H1 (cell line): Measurements from ENCODE around the gene NCAM1. TPM values are rescaled to one million over a fixed set of nuclear protein-coding genes. Genes with fewer than 3 reads are reported as not detected.

Experiments
- CTCF ChIA-PET: fragments of 300-600 bp; sonication (Branson Sonifier 250); formaldehyde crosslinking; loops from one replicate; lab custom pipeline; 2021; ENCODE audit not compliant: partially characterized antibody; lab: Charles Lee
- POLR2A ChIA-PET: fragments of 300-600 bp; sonication (Branson Sonifier 250); formaldehyde crosslinking; loops from one replicate; lab custom pipeline; 2021; ENCODE audit warnings: inconsistent platforms; ENCODE audit not compliant: partially characterized antibody; lab: Charles Lee
- DNase-seq, 2 experiments: peaks; one replicate each; pipeline versions ENCODE4 v3.0.0 to v3.0.0-alpha.2; 2010 to 2022; ENCODE audit warnings: low spot score in 2 of 2, low read depth in 1 of 2, mixed read lengths in 1 of 2
- FAIRE-seq: peaks from 2 replicates; lab custom pipeline; 2011; peaks lifted over from hg19 to GRCh38; lab: Jason Lieb, UNC
- H2AFZ ChIP-seq: 2 replicates; pipeline ENCODE4 v1.8.1; 2012; ENCODE audit warnings: low read length, inconsistent platforms
- H2AK5ac ChIP-seq: 2 replicates; pipeline ENCODE4 v1.6.1; 2013; ENCODE audit warnings: low read depth, low read length
- H2BK120ac ChIP-seq: replicated peaks from 2 replicates; pipeline ENCODE3; 2013; ENCODE audit warnings: low read depth, low read length, inconsistent platforms
- H2BK12ac ChIP-seq: 2 replicates; pipeline ENCODE4 v1.6.1; 2013; ENCODE audit warnings: low read depth, low read length
- H2BK15ac ChIP-seq: 2 replicates; pipeline ENCODE4 v1.6.1; 2013; ENCODE audit warnings: low read length
- H2BK20ac ChIP-seq: 2 replicates; pipeline ENCODE4 v1.6.1; 2013; ENCODE audit warnings: low read length
- H2BK5ac ChIP-seq: 2 replicates; pipeline ENCODE4 v1.6.1; 2013; ENCODE audit warnings: low read depth, low read length
- H3K14ac ChIP-seq: 2 replicates; pipeline ENCODE4 v1.6.1; 2013; ENCODE audit warnings: inconsistent platforms; ENCODE audit not compliant: insufficient read length
- H3K18ac ChIP-seq: 2 replicates; pipeline ENCODE4 v1.6.1; 2013; ENCODE audit warnings: low read length; ENCODE audit errors: extremely low read depth
- H3K23ac ChIP-seq: 2 replicates; pipeline ENCODE4 v1.6.1; 2013; ENCODE audit warnings: inconsistent platforms; ENCODE audit not compliant: insufficient read length
- H3K23me2 ChIP-seq: 2 replicates; pipeline ENCODE4 v1.6.1; 2013; ENCODE audit warnings: low read depth, low read length
- H3K27ac ChIP-seq: 2 replicates; pipeline ENCODE4 v1.6.1; 2011; ENCODE audit warnings: low read depth, low read length, inconsistent platforms
- H3K27me3 ChIP-seq, 4 experiments: replicated peaks in 1 of 4; 1 replicate in 1 of 4; 2 replicates in 3 of 4; pipeline versions ENCODE4 v1.6.1 to v1.8.1; 2011 to 2013; ENCODE audit warnings: low read length in 3 of 4, mild to moderate bottlenecking in 3 of 4, inconsistent platforms in 2 of 4, mixed read lengths in 2 of 4, moderate library complexity in 1 of 4; ENCODE audit not compliant: control insufficient read depth in 3 of 4, insufficient read depth in 3 of 4; ENCODE audit errors: extremely low read depth in 1 of 4
- H3K36me3 ChIP-seq, 4 experiments: 2 replicates each; pipeline versions ENCODE4 v1.6.1 to v1.8.1; 2011 to 2013; ENCODE audit warnings: mild to moderate bottlenecking in 4 of 4, low read length in 3 of 4, moderate library complexity in 2 of 4, control low read depth in 1 of 4, inconsistent platforms in 1 of 4; ENCODE audit not compliant: insufficient read depth in 4 of 4, control insufficient read depth in 2 of 4
- H3K4ac ChIP-seq: replicated peaks from 2 replicates; pipeline ENCODE3; 2013; ENCODE audit warnings: low read length, low read depth, mixed read lengths, inconsistent platforms; ENCODE audit not compliant: insufficient read length
- H3K4me1 ChIP-seq, 4 experiments: replicated peaks in 1 of 4; 1 replicate in 1 of 4; 2 replicates in 3 of 4; pipeline versions ENCODE4 v1.6.1 to v1.8.1; 2011 to 2013; ENCODE audit warnings: low read length in 3 of 4, inconsistent platforms in 2 of 4, mixed read lengths in 1 of 4; ENCODE audit not compliant: insufficient read depth in 4 of 4, control insufficient read depth in 3 of 4
- H3K4me2 ChIP-seq, 2 experiments: 2 replicates each; pipeline versions ENCODE4 v1.6.1 to v1.8.1; 2011 to 2013; ENCODE audit warnings: low read depth in 2 of 2, low read length in 2 of 2, control low read depth in 1 of 2, inconsistent platforms in 1 of 2, mild to moderate bottlenecking in 1 of 2; ENCODE audit not compliant: insufficient read depth in 1 of 2
- H3K4me3 ChIP-seq, 4 experiments: fragments of 200-600, 300-600 bp in 1 of 4; sonication (generic), shearing (Covaris generic), sonication (Bioruptor Twin) in 1 of 4; 2 replicates each; pipeline versions ENCODE4 v1.5.1 to v1.8.1; 2011 to 2016; ENCODE audit warnings: low read length in 4 of 4, low read depth in 3 of 4, control low read depth in 2 of 4, inconsistent platforms in 2 of 4, mild to moderate bottlenecking in 2 of 4, mixed read lengths in 1 of 4, moderate library complexity in 1 of 4; ENCODE audit not compliant: insufficient read depth in 2 of 4; ENCODE audit errors: extremely low read depth in 1 of 4
- H3K56ac ChIP-seq: replicated peaks from 2 replicates; pipeline ENCODE3; 2013; ENCODE audit warnings: low read depth, mild to moderate bottlenecking, mixed read lengths, low read length, inconsistent platforms; ENCODE audit not compliant: insufficient read length
- H3K79me1 ChIP-seq: 2 replicates; pipeline ENCODE4 v1.6.1; 2013; ENCODE audit warnings: low read depth, low read length, control low read depth
- H3K79me2 ChIP-seq, 2 experiments: 2 replicates each; pipeline versions ENCODE4 v1.6.1 to v1.8.1; 2012 to 2013; ENCODE audit warnings: low read length in 2 of 2, mild to moderate bottlenecking in 2 of 2, inconsistent platforms in 1 of 2; ENCODE audit not compliant: insufficient read depth in 2 of 2, control insufficient read depth in 1 of 2
- H3K9ac ChIP-seq, 4 experiments: replicated peaks in 1 of 4; 1 replicate in 1 of 4; 2 replicates in 3 of 4; pipeline versions ENCODE4 v1.6.1 to v1.8.1; 2011 to 2013; ENCODE audit warnings: low read depth in 3 of 4, low read length in 3 of 4, control low read depth in 2 of 4, mild to moderate bottlenecking in 2 of 4, moderate library complexity in 2 of 4, inconsistent platforms in 1 of 4; ENCODE audit errors: extremely low read depth in 1 of 4
- H3K9me3 ChIP-seq, 2 experiments: 2 replicates each; pipeline versions ENCODE4 v1.6.1 to v1.8.1; 2012 to 2013; ENCODE audit warnings: mild to moderate bottlenecking in 2 of 2, moderate library complexity in 2 of 2, control low read depth in 1 of 2, inconsistent platforms in 1 of 2, low read depth in 1 of 2, low read length in 1 of 2, mixed read lengths in 1 of 2; ENCODE audit not compliant: insufficient read depth in 2 of 2
- H4K20me1 ChIP-seq, 2 experiments: replicated peaks in 1 of 2; 2 replicates each; pipeline versions ENCODE3 to v1.8.1; 2011 to 2013; ENCODE audit warnings: inconsistent platforms in 2 of 2, low read length in 2 of 2, mild to moderate bottlenecking in 1 of 2; ENCODE audit not compliant: insufficient read depth in 2 of 2, control insufficient read depth in 1 of 2
- H4K5ac ChIP-seq: 2 replicates; pipeline ENCODE4 v1.6.1; 2013; ENCODE audit warnings: low read length, low read depth, mixed read lengths, inconsistent platforms; ENCODE audit not compliant: insufficient read length
- H4K8ac ChIP-seq: 2 replicates; pipeline ENCODE4 v1.8.0; 2013; ENCODE audit warnings: mild to moderate bottlenecking, moderate library complexity, low read length, inconsistent platforms; ENCODE audit not compliant: insufficient read depth; ENCODE audit errors: extremely low read depth
- H4K91ac ChIP-seq: replicated peaks from 2 replicates; pipeline ENCODE3; 2013; ENCODE audit warnings: low read length, mixed read lengths, inconsistent platforms; ENCODE audit not compliant: insufficient read length
- GABPA ChIP-seq: IDR thresholded peaks from 2 replicates; pipeline ENCODE4 v1.6.1; 2011; ENCODE audit warnings: mild to moderate bottlenecking, low read length, moderate library complexity, borderline replicate concordance; ENCODE audit not compliant: insufficient read depth
- HDAC2 ChIP-seq, 2 experiments: fragments of 300-600 bp in 1 of 2; sonication (generic) in 1 of 2; IDR thresholded peaks; 2 replicates each; pipeline ENCODE4 v1.6.1; 2011 to 2012; ENCODE audit warnings: low read depth in 2 of 2, low read length in 2 of 2, mild to moderate bottlenecking in 2 of 2, moderate library complexity in 2 of 2, borderline replicate concordance in 1 of 2, inconsistent platforms in 1 of 2
- JUN ChIP-seq: IDR thresholded peaks from 2 replicates; pipeline ENCODE4 v1.6.1; 2011; ENCODE audit warnings: low read depth, mild to moderate bottlenecking, improper control_type of control experiment, low read length
- SP1 ChIP-seq: IDR thresholded peaks from 2 replicates; pipeline ENCODE4 v1.6.1; 2011; ENCODE audit warnings: low read depth, low read length
- SP4 ChIP-seq: IDR thresholded peaks from 2 replicates; pipeline ENCODE4 v1.6.1; 2012; ENCODE audit warnings: low read length, inconsistent platforms
- SRF ChIP-seq: IDR thresholded peaks from 2 replicates; pipeline ENCODE4 v1.6.1; 2011; ENCODE audit warnings: mild to moderate bottlenecking, low read depth, low read length, moderate library complexity
- TBP ChIP-seq: IDR thresholded peaks from 2 replicates; pipeline ENCODE4 v1.6.1; 2011; ENCODE audit warnings: low read depth, low read length, improper control_type of control experiment
- WGBS, 2 experiments: shearing (Covaris generic) in 1 of 2; methylation state at CpG; one replicate each; pipeline versions ENCODE4 v1.1.6 to v1.1.7; 2013 to 2015; ENCODE audit warnings: low lambda C conversion rate in 2 of 2, mixed read lengths in 2 of 2, inconsistent platforms in 1 of 2, low coverage in 1 of 2, missing lambda C conversion rate in 1 of 2; ENCODE audit not compliant: insufficient replicate concordance in 2 of 2, insufficient coverage in 1 of 2, insufficient read length in 1 of 2; ENCODE audit errors: extremely low coverage in 1 of 2, missing lambda C conversion rate in 1 of 2; 5-methylcytosine and 5-hydroxymethylcytosine counted together
- polyA plus RNA-seq, 7 experiments: library from polyadenylated mRNA; depleted of rRNA in 3 of 7; stranded (reverse) in 5 of 7; unstranded in 2 of 7; fragments of >200 nt in 5 of 7; fragments of 200-250 nt in 2 of 7; gene quantifications; 1 replicate in 5 of 7; 2 replicates in 1 of 7; 4 replicates in 1 of 7; pipeline versions ENCODE4 v1.2.1 to v1.2.3, GENCODE V29; 2011 to 2013; ENCODE audit warnings: missing spikeins in 2 of 7, mixed read lengths in 2 of 7
- total RNA-seq: library from RNA; stranded (reverse); fragmentation: NEBNext Ultra II Directional; extraction: Animal tissue kit (Norgen Biotek cat#: 25700); gene quantifications from 2 replicates; pipeline ENCODE4 v1.2.1, GENCODE V29; 2021
- TF ChIP-seq, protein P1 (sequence below): IDR thresholded peaks from 2 replicates; pipeline ENCODE4 v1.6.1; 2012; ENCODE audit warnings: inconsistent platforms

Gene NCAM1
- total and polyA plus RNA-seq, 2 of the 8 experiments (the other 6 are each of a cell fraction or from before 2014, with no cell fraction given), result 3.1 to 4.3 TPM

DNA sequence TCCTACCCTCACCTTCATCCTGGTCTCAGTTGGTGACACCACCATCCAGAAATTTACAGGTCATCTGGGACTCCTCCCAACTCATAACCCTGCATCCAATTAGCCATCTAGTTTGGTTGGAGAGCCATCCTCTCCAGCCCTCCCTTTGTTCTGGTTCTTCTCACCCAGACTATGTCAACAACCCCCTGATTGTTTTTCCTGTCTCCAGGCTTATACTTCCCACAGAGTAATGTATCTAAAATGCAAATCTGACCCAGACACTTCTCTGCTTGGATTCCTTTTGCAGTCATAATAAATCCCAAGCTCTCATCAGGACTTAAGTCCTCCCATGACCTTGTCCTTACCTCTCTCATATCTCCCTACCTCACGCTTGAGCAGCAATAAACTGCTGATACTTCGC is 356.1 kb downstream of the NCAM1 start:
- Histone ChIP-seq H2BK120ac (no peak overlapping the region), H2AFZ (no peak overlapping the region), H2BK20ac (no peak overlapping the region), H2AK5ac (no peak overlapping the region), H2BK5ac (no peak overlapping the region), H3K56ac (no peak overlapping the region), H3K27me3 (peaks cover 0 to 8% (median 3%) of the 10 kb centered on the region in 4 experiments; a peak in 1 of 7 replicates), H3K79me1 (no peaks in the 10 kb centered on the region), H3K9me3 (no peaks in the 10 kb centered on the region; a peak in 1 of 4 replicates), H4K8ac (no peak overlapping the region), H4K5ac (no peak overlapping the region), H3K4me3 (no peak overlapping the region), H2BK15ac (no peak overlapping the region), H3K36me3 (no peaks in the 10 kb centered on the region), H3K14ac (no peak overlapping the region), H2BK12ac (no peak overlapping the region), H3K23ac (no peak overlapping the region), H3K27ac (no peak overlapping the region), H3K79me2 (no peaks in the 10 kb centered on the region), H3K18ac (no peak overlapping the region), H4K91ac (no peak overlapping the region), H3K23me2 (peaks cover 6% of the 10 kb centered on the region), H4K20me1 (no peaks in the 10 kb centered on the region), H3K4me1 (peaks cover 0 to 13% (median 6%) of the 10 kb centered on the region in 4 experiments; a peak in 6 of 7 replicates), H3K9ac (no peak overlapping the region), H3K4me2 (no peak overlapping the region), H3K4ac (no peak overlapping the region)
- FAIRE-seq, result no peak
- CTCF ChIA-PET, result interaction anchor here (0.7 to 1.0 kb wide), 4 partner anchors 11 to 215 kb away, joined by 3 to 5 read pairs (median 3); partner anchors contain the start of gene ANKK1
- POLR2A ChIA-PET, result no interaction called here
- 86% methylated on average over 2 of the region's 2 CpGs; no CpG with 5 or more reads in 1 of the 2 experiments for WGBS, 2 experiments
- no peak for DNase-seq
- TF ChIP-seq SP1 (no peak), JUN (no peak), SP4 (no peak), SRF (no peak), TBP (no peak), GABPA (no peak), HDAC2 (IDR thresholded peaks at IDR 0.05; ENCODE audit: borderline replicate concordance in 1 of 2, low read depth in 2 of 2, low read length in 2 of 2) (no peak)
- TF ChIP-seq, protein P1, sequence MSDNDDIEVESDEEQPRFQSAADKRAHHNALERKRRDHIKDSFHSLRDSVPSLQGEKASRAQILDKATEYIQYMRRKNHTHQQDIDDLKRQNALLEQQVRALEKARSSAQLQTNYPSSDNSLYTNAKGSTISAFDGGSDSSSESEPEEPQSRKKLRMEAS, result no peak
